Duodenal mucosa (tissue), 2 donors: ENCODE data around the gene KCNJ3.

ENCODE experiments used
- H3K27ac ChIP-seq: one replicate; pipeline ENCODE4 v1.7.0; 2013; ENCODE audit warnings: low read depth, low read length
- H3K27me3 ChIP-seq, 2 donors: one replicate each; pipeline ENCODE4 v1.7.0; 2013; ENCODE audit warnings: low read length in 2 of 2, control low read depth in 1 of 2; ENCODE audit not compliant: insufficient read depth in 2 of 2, control insufficient read depth in 1 of 2
- H3K36me3 ChIP-seq, 2 donors: one replicate each; pipeline ENCODE4 v1.7.0; 2013; ENCODE audit warnings: low read length in 2 of 2, control low read depth in 1 of 2; ENCODE audit not compliant: insufficient read depth in 2 of 2, control insufficient read depth in 1 of 2
- H3K4me1 ChIP-seq, 2 donors: one replicate each; pipeline ENCODE4 v1.7.0; 2013; ENCODE audit warnings: low read length in 2 of 2, control low read depth in 1 of 2; ENCODE audit not compliant: insufficient read depth in 2 of 2, control insufficient read depth in 1 of 2
- H3K4me3 ChIP-seq, 2 donors: one replicate each; pipeline ENCODE4 v1.7.0; 2013; ENCODE audit warnings: low read length in 2 of 2, low read depth in 1 of 2
- H3K9ac ChIP-seq, 2 donors: one replicate each; pipeline ENCODE4 v1.7.0; 2013; ENCODE audit warnings: low read length in 2 of 2, low read depth in 1 of 2
- H3K9me3 ChIP-seq, 2 donors: one replicate each; pipeline ENCODE4 v1.7.0; 2013; ENCODE audit warnings: low read length in 2 of 2, control low read depth in 1 of 2; ENCODE audit not compliant: control insufficient read depth in 1 of 2

KCNJ3 gene

DNA sequence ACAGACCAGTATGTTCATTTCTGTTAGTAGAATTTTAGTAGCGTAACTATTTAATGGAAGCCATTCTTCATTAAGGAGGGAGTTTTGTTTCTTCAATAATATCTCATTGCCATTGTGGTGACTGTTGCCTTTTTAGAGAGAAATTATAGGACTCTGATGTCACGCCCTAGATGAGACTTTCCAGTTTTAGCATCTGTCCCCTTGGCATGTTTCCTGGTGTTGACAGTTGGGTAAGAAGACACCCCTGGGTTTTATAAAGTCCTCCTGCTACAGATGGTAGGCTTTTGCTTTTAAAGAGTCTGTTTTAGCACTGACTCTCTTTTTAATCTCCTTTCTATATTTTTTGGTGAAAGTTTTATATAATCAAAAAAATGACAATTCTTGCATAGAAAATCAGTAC lies 41.9 kb downstream of the KCNJ3 start:
- Histone ChIP-seq H3K27me3 (no peaks in the 10 kb centered on the region), H3K27ac (no peak overlapping the region), H3K4me3 (no peak overlapping the region), H3K9ac (no peak overlapping the region), H3K4me1 (no peaks in the 10 kb centered on the region), H3K9me3 (no peaks in the 10 kb centered on the region), H3K36me3 (no peaks in the 10 kb centered on the region)

GRCh38 chr2:154758871-154759270 lies 60.4 kb downstream of the KCNJ3 start:
- no peaks in the 10 kb centered on the region for H3K9me3 ChIP-seq
- no peak overlapping the region for H3K9ac ChIP-seq
- H3K27ac ChIP-seq, result no peak overlapping the region
- no peak overlapping the region for H3K4me3 ChIP-seq
- H3K36me3 ChIP-seq, result no peaks in the 10 kb centered on the region
- no peaks in the 10 kb centered on the region for H3K4me1 ChIP-seq
- H3K27me3 ChIP-seq, result no peaks in the 10 kb centered on the region

- no peak overlapping the region for H3K4me3 ChIP-seq
- no peaks in the 10 kb centered on the region for H3K27me3 ChIP-seq
- H3K9ac ChIP-seq, result no peak overlapping the region
- no peak overlapping the region for H3K27ac ChIP-seq
- H3K9me3 ChIP-seq, result no peaks in the 10 kb centered on the region
- H3K4me1 ChIP-seq, result no peaks in the 10 kb centered on the region
- H3K36me3 ChIP-seq, result no peaks in the 10 kb centered on the region
Measured at GRCh38 chr2:154762638-154763037, 64.1 kb downstream of the KCNJ3 start.

DNA sequence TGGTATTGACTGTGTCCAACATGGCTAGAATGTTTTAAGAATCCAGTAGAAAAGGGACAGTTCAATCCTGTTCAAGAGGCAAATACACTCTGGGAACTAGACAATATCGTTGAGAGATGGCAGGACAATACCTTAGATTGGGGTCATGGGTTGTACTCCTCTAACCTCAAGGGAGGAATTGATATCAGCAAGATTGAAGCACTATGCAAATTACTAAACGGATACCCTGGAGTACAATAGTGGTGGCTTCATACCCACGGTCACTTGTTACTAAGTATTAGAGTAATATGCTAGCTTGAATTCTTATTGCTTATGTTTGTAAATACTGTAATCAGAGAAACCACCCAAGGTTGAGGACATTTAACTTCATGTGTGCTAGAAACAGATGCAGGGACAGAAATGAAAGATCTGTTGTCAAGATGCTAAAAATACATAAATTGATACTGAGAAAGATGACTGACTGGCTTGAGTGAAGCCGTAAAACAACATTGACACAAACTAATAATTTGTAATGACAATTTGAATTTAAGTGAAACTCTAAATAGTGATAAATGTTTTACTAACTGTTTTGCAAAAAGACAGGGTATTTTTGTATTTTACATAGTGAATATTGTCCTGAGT lies 73.3 kb downstream of the KCNJ3 start:
- H3K27ac ChIP-seq, result no peak overlapping the region
- no peaks in the 10 kb centered on the region for H3K36me3 ChIP-seq
- no peaks in the 10 kb centered on the region for H3K4me1 ChIP-seq
- no peaks in the 10 kb centered on the region for H3K9me3 ChIP-seq
- no peak overlapping the region for H3K4me3 ChIP-seq
- H3K27me3 ChIP-seq, result no peaks in the 10 kb centered on the region
- no peak overlapping the region for H3K9ac ChIP-seq

- H3K4me1 ChIP-seq, result no peaks in the 10 kb centered on the region
- H3K4me3 ChIP-seq, result no peak overlapping the region
- H3K9ac ChIP-seq, result no peak overlapping the region
- no peaks in the 10 kb centered on the region for H3K9me3 ChIP-seq
- no peaks in the 10 kb centered on the region for H3K36me3 ChIP-seq
- no peak overlapping the region for H3K27ac ChIP-seq
- H3K27me3 ChIP-seq, result no peaks in the 10 kb centered on the region
Measured at GRCh38 chr2:154776825-154777224, 78.3 kb downstream of the KCNJ3 start.

DNA sequence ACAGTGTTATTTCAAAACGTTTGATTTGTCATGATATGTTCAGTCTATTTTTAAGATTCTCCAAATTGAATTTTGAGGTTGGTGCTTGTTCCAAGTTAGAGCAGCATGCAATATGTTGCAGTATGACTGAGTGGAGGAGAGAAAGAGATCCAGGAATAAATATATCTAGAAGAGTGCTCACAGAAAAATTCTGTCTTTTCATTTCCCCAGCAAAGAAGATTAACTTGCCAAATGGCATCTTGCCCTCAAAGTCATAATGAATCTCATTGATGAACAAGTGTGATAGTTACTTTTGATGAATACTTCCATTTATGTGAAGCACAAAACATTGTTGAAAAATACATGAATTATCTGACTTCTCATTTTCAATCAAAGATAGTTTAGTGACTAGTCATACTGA lies 95.9 kb downstream of the KCNJ3 start:
- Histone ChIP-seq H3K4me3 (no peak overlapping the region), H3K9me3 (no peaks in the 10 kb centered on the region), H3K9ac (no peak overlapping the region), H3K27me3 (no peaks in the 10 kb centered on the region), H3K27ac (no peak overlapping the region), H3K4me1 (no peaks in the 10 kb centered on the region), H3K36me3 (no peaks in the 10 kb centered on the region)

GRCh38 chr2:154795651-154796050 lies 97.2 kb downstream of the KCNJ3 start:
- no peaks in the 10 kb centered on the region for H3K9me3 ChIP-seq
- no peak overlapping the region for H3K9ac ChIP-seq
- H3K36me3 ChIP-seq, result no peaks in the 10 kb centered on the region
- no peak overlapping the region for H3K4me3 ChIP-seq
- no peaks in the 10 kb centered on the region for H3K27me3 ChIP-seq
- H3K4me1 ChIP-seq, result no peaks in the 10 kb centered on the region
- no peak overlapping the region for H3K27ac ChIP-seq

DNA sequence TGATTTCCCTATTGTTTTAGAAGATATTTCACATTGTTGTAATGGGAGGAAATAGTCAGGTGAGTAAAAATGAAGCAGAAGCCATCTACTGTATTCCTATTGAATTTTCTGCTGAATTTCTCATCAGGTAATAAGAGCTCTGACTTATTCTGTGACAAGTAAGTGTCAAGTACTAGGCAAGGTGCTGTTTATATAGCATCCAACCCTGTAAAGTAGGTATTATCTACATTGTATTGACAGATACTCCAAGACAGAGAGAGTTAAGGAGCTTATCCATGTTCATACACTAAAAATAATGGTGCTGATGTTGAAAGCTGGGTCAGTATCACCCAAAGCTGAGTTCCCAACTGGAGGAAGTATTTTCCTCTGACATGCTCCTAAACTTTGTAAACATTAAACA lies 106.0 kb downstream of the KCNJ3 start:
- Histone ChIP-seq H3K9ac (no peak overlapping the region), H3K4me1 (no peaks in the 10 kb centered on the region), H3K27me3 (no peaks in the 10 kb centered on the region), H3K27ac (no peak overlapping the region), H3K9me3 (no peaks in the 10 kb centered on the region), H3K36me3 (peaks cover 0 to 4% of the 10 kb centered on the region in 2 donors), H3K4me3 (no peak overlapping the region)

GRCh38 chr2:154813636-154814035 lies 115.1 kb downstream of the KCNJ3 start:
- H3K4me3 ChIP-seq, result no peak overlapping the region
- H3K27me3 ChIP-seq, result no peaks in the 10 kb centered on the region
- no peak overlapping the region for H3K9ac ChIP-seq
- no peak overlapping the region for H3K27ac ChIP-seq
- no peaks in the 10 kb centered on the region for H3K9me3 ChIP-seq
- H3K4me1 ChIP-seq, result peaks cover 0 to 5% of the 10 kb centered on the region in 2 donors
- H3K36me3 ChIP-seq, result no peaks in the 10 kb centered on the region

DNA sequence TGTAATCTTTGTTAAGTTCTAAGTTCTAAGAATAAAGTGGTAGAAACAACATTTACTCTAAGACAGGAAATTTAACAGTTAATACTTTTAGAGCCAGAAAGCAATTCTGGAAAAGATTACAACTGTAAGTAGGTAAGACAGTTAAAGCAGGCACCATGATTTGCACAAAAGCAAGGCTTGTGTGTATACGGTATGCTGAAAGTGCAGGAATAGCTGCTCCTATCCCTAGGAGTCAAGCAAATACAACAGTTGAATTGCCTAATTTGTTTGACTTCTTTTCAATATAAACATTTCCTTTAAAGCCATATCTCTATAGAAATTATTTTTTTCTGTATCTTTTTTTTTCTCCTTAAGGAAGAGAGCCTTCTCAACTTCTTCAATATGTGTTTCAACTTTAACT lies 116.4 kb downstream of the KCNJ3 start:
- peaks cover 0 to 5% of the 10 kb centered on the region in 2 donors for H3K4me1 ChIP-seq
- H3K9me3 ChIP-seq, result no peaks in the 10 kb centered on the region
- no peaks in the 10 kb centered on the region for H3K36me3 ChIP-seq
- H3K9ac ChIP-seq, result no peak overlapping the region
- no peak overlapping the region for H3K27ac ChIP-seq
- H3K4me3 ChIP-seq, result no peak overlapping the region
- H3K27me3 ChIP-seq, result no peaks in the 10 kb centered on the region

- Histone ChIP-seq H3K9ac (no peak overlapping the region), H3K36me3 (no peaks in the 10 kb centered on the region), H3K9me3 (no peaks in the 10 kb centered on the region), H3K4me3 (no peak overlapping the region), H3K4me1 (peaks cover 0 to 3% of the 10 kb centered on the region in 2 donors), H3K27ac (no peak overlapping the region), H3K27me3 (no peaks in the 10 kb centered on the region)
Measured at GRCh38 chr2:154825358-154825757, 126.9 kb downstream of the KCNJ3 start.
